IMR-90 (cell line): ENCODE data around the gene PTGR2. TPM values are rescaled to one million over a fixed set of nuclear protein-coding genes. Genes with fewer than 3 reads are reported as not detected.

Experiments
- ATAC-seq: fragments of 200-7000 bp; cut with Tn5 transposase; 2 replicates; pipeline ENCODE4 v1.9.1; 2020; ENCODE audit warnings: low read depth, mild to moderate bottlenecking, moderate library complexity
- BruUV-seq: library from RNA; stranded (reverse); fragments of 400-500 nt; replicated peaks from 2 replicates; lab custom pipeline; 2021; lab: Mats Ljungman, UMichigan
- CTCF ChIA-PET: fragments of 300-600 bp; formaldehyde crosslinking; extraction: SDS; loops from one replicate; lab custom pipeline; 2021; ENCODE audit warnings: antibody characterized with exemption; lab: Yijun Ruan, JAX
- POLR2A ChIA-PET: fragments of 300-600 bp; sonication (Branson Sonifier 250); formaldehyde crosslinking; loops from one replicate; lab custom pipeline; 2022; ENCODE audit warnings: antibody characterized with exemption; ENCODE audit not compliant: unreplicated experiment; lab: Charles Lee
- DNase-seq: peaks from one replicate; pipeline ENCODE4 v3.0.0; 2013
- H2AFZ ChIP-seq: replicated peaks from 2 replicates; pipeline ENCODE3; 2013; ENCODE audit warnings: low read length, mild to moderate bottlenecking; ENCODE audit not compliant: poor library complexity
- H2AK5ac ChIP-seq: 2 replicates; pipeline ENCODE4 v1.6.1; 2013; ENCODE audit warnings: low read depth, low read length, inconsistent platforms
- H2AK9ac ChIP-seq: replicated peaks from 2 replicates; pipeline ENCODE3; 2013; ENCODE audit warnings: mild to moderate bottlenecking, low read depth, low read length, moderate library complexity; ENCODE audit not compliant: poor library complexity
- H2BK120ac ChIP-seq: 2 replicates; pipeline ENCODE4 v1.6.1; 2013; ENCODE audit warnings: low read depth, low read length, inconsistent platforms
- H2BK15ac ChIP-seq: 3 replicates; pipeline ENCODE4 v1.6.1; 2013; ENCODE audit warnings: low read depth, low read length, inconsistent platforms
- H2BK20ac ChIP-seq: 2 replicates; pipeline ENCODE4 v1.6.1; 2013; ENCODE audit warnings: low read depth, mild to moderate bottlenecking, inconsistent platforms, low read length, moderate library complexity
- H2BK5ac ChIP-seq: 2 replicates; pipeline ENCODE4 v1.6.1; 2013; ENCODE audit warnings: mild to moderate bottlenecking, low read depth, low read length, inconsistent platforms; ENCODE audit not compliant: poor library complexity, severe bottlenecking
- H3K14ac ChIP-seq: replicated peaks from 2 replicates; pipeline ENCODE4 v1.6.1; 2013; ENCODE audit warnings: low read depth, low read length, inconsistent platforms
- H3K18ac ChIP-seq: 2 replicates; pipeline ENCODE4 v1.6.1; 2013; ENCODE audit warnings: low read depth, low read length, control low read depth
- H3K23ac ChIP-seq: 2 replicates; pipeline ENCODE4 v1.6.1; 2013; ENCODE audit warnings: low read depth, low read length, inconsistent platforms
- H3K27ac ChIP-seq: 2 replicates; pipeline ENCODE4 v1.5.1; 2013; ENCODE audit warnings: mild to moderate bottlenecking, control low read depth, low read length; ENCODE audit not compliant: insufficient read depth
- H3K27me3 ChIP-seq: 2 replicates; pipeline ENCODE4 v1.6.1; 2013; ENCODE audit warnings: low read length; ENCODE audit not compliant: control insufficient read depth, insufficient read depth
- H3K36me3 ChIP-seq: 2 replicates; pipeline ENCODE4 v1.6.1; 2013; ENCODE audit warnings: low read length, mixed read lengths; ENCODE audit not compliant: control insufficient read depth, insufficient read depth
- H3K4ac ChIP-seq: 2 replicates; pipeline ENCODE4 v1.6.1; 2013; ENCODE audit warnings: low read depth, low read length, inconsistent platforms
- H3K4me1 ChIP-seq: 2 replicates; pipeline ENCODE4 v1.6.1; 2013; ENCODE audit warnings: low read length, mixed read lengths; ENCODE audit not compliant: control insufficient read depth, insufficient read depth
- H3K4me2 ChIP-seq: 2 replicates; pipeline ENCODE4 v1.6.1; 2013; ENCODE audit warnings: low read depth, mild to moderate bottlenecking, control low read depth, low read length, moderate library complexity
- H3K4me3 ChIP-seq: 2 replicates; pipeline ENCODE4 v1.5.1; 2013; ENCODE audit warnings: low read depth, mild to moderate bottlenecking, control low read depth, low read length, moderate library complexity; ENCODE audit not compliant: insufficient read depth
- H3K56ac ChIP-seq: 2 replicates; pipeline ENCODE4 v1.6.1; 2013; ENCODE audit warnings: low read length, inconsistent platforms; ENCODE audit not compliant: insufficient read depth; ENCODE audit errors: extremely low read depth
- H3K79me1 ChIP-seq, 2 experiments: 2 replicates each; pipeline ENCODE4 v1.6.1; 2013; ENCODE audit warnings: low read length in 2 of 2, inconsistent platforms in 1 of 2, low read depth in 1 of 2
- H3K9ac ChIP-seq: 2 replicates; pipeline ENCODE4 v1.6.1; 2013; ENCODE audit warnings: low read depth, low read length, control low read depth
- H3K9me1 ChIP-seq: 2 replicates; pipeline ENCODE4 v1.6.1; 2013; ENCODE audit warnings: low read length, inconsistent platforms; ENCODE audit not compliant: insufficient read depth
- H3K9me3 ChIP-seq: 2 replicates; pipeline ENCODE4 v1.6.1; 2013; ENCODE audit warnings: low read length; ENCODE audit not compliant: control insufficient read depth, insufficient read depth
- H4K20me1 ChIP-seq: 2 replicates; pipeline ENCODE4 v1.6.1; 2013; ENCODE audit warnings: low read length, inconsistent platforms; ENCODE audit not compliant: insufficient read depth
- H4K5ac ChIP-seq: 2 replicates; pipeline ENCODE4 v1.6.1; 2013; ENCODE audit warnings: mild to moderate bottlenecking, low read depth, low read length, control low read depth
- H4K8ac ChIP-seq, 2 experiments: 2 replicates each; pipeline ENCODE4 v1.6.1; 2013; ENCODE audit warnings: low read depth in 2 of 2, low read length in 2 of 2, control low read depth in 1 of 2, inconsistent platforms in 1 of 2
- H4K91ac ChIP-seq: 2 replicates; pipeline ENCODE4 v1.6.1; 2013; ENCODE audit warnings: low read depth, low read length, inconsistent platforms; ENCODE audit not compliant: insufficient read depth
- CEBPB ChIP-seq: IDR thresholded peaks from 2 replicates; pipeline ENCODE4 v1.6.1; 2012; ENCODE audit warnings: low read depth, low read length, improper control_type of control experiment
- CHD1 ChIP-seq: IDR thresholded peaks from 2 replicates; pipeline ENCODE4 v1.6.1; 2012; ENCODE audit warnings: low read depth, low read length, improper control_type of control experiment
- NFE2L2 ChIP-seq: fragments of 150-350 bp; IDR thresholded peaks from 2 replicates; pipeline ENCODE4 v1.6.1; 2016; ENCODE audit warnings: low read depth, mild to moderate bottlenecking, low read length
- SMC3 ChIP-seq: fragments of 150-350 bp; IDR thresholded peaks from 2 replicates; pipeline ENCODE4 v1.6.1; 2016; ENCODE audit warnings: low read depth, mild to moderate bottlenecking, antibody characterized with exemption, low read length, moderate library complexity
- dilution Hi-C: fragments of 300-500 bp; cut with HindIII; formaldehyde crosslinking; loops from one replicate; pipeline ENCODE4 v1.14.3; 2018; ENCODE audit warnings: low sequenced_read_pairs; ENCODE audit not compliant: unreplicated experiment
- in situ Hi-C: fragments of 300-500 bp; cut with MboI; formaldehyde crosslinking; loops from 3 replicates; pipeline ENCODE4 v1.14.3; 2019; ENCODE audit warnings: low sequenced_read_pairs, inconsistent platforms, mixed read lengths
- intact Hi-C: fragments of 100-400 bp; cut with micrococcal nuclease; formaldehyde crosslinking; loops from 2 replicates; pipeline ENCODE4 v1.10.0; 2022
- polyA plus RNA-seq, 3 experiments: library from polyadenylated mRNA; depleted of rRNA; stranded (reverse); fragments of >200 nt; gene quantifications; 2 replicates each; pipeline ENCODE4 v1.2.3, GENCODE V29; 2012; ENCODE audit warnings: low replicate concordance in 1 of 3
- total RNA-seq: library from RNA; depleted of rRNA; stranded (reverse); fragments of >200 nt; gene quantifications from 2 replicates; pipeline ENCODE4 v1.2.3, GENCODE V29; 2012
- TF ChIP-seq, protein P1 (sequence below): fragments of 150-350 bp; IDR thresholded peaks from 2 replicates; pipeline ENCODE4 v1.6.1; 2017; ENCODE audit warnings: mild to moderate bottlenecking, antibody characterized with exemption, low read length, low read depth
- TF ChIP-seq, protein P2 (sequence below): conservative IDR thresholded peaks from 2 replicates; pipeline ENCODE4 v1.5.1; 2012; ENCODE audit warnings: mild to moderate bottlenecking, low read depth, low read length, improper control_type of control experiment

The PTGR2 gene
- total and polyA plus RNA-seq, 2 of the 4 experiments (the other 2 are of a cell fraction), result 1.3 to 3.2 TPM

DNA sequence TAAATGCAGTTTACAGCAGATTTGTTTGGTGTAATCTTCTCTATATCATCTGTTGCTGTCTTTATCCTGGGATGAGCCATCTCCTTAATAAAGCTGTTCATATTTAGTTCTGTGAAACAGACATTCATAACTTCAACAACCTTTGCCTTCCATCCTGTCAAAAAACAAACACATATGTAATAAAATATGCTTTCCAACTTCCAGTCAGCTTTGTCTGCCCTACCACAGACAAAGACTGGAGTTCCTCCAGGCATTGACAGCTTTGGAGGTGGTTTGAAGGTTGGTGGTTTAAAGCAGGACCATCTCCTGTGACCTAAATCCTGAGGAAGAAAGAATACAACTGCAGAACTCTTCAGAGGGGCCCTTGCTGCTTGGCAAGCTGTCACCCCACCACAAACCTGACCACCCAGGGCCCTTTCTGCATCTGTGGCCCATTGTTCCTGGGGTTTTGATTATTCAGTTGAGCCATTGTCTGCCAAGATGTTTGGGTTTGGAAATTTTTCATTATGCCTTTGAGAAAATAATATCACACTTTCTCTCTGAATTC is 28.2 kb upstream of the PTGR2 start:
- no peaks in the 10 kb centered on the region for H4K20me1 ChIP-seq
- H2AFZ ChIP-seq, result no peak overlapping the region
- H3K56ac ChIP-seq, result no peak overlapping the region
- H3K4me2 ChIP-seq, result no peak overlapping the region
- no peak overlapping the region for H3K18ac ChIP-seq
- H4K8ac ChIP-seq, result no peak overlapping the region
- H3K4ac ChIP-seq, result no peak overlapping the region
- no peak overlapping the region for H2BK5ac ChIP-seq
- in situ Hi-C loops (no loop called here), intact Hi-C loops (no loop called here), dilution Hi-C loops (no loop called here)
- no peaks in the 10 kb centered on the region for H3K4me1 ChIP-seq
- H3K36me3 ChIP-seq, result no peaks in the 10 kb centered on the region
- POLR2A ChIA-PET, result no interaction called here
- H3K9me3 ChIP-seq, result no peaks in the 10 kb centered on the region
- H2BK120ac ChIP-seq, result no peak overlapping the region
- no peaks in the 10 kb centered on the region for H3K79me1 ChIP-seq
- H2AK5ac ChIP-seq, result no peak overlapping the region
- no peak overlapping the region for H2BK20ac ChIP-seq
- no peak overlapping the region for H2AK9ac ChIP-seq
- DNase-seq (no peak), ATAC-seq (no peak)
- no peak overlapping the region for H3K9ac ChIP-seq
- H3K4me3 ChIP-seq, result no peak overlapping the region
- no peaks in the 10 kb centered on the region; the same call in 1 of the 2 replicates for H3K27me3 ChIP-seq
- H3K27ac ChIP-seq, result no peak overlapping the region
- CTCF ChIA-PET, result no interaction called here
- TF ChIP-seq CEBPB (no peak), CHD1 (no peak), NFE2L2 (no peak), SMC3 (no peak)
- TF ChIP-seq, protein P1, sequence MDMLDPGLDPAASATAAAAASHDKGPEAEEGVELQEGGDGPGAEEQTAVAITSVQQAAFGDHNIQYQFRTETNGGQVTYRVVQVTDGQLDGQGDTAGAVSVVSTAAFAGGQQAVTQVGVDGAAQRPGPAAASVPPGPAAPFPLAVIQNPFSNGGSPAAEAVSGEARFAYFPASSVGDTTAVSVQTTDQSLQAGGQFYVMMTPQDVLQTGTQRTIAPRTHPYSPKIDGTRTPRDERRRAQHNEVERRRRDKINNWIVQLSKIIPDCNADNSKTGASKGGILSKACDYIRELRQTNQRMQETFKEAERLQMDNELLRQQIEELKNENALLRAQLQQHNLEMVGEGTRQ, result no peak
- TF ChIP-seq, protein P2, sequence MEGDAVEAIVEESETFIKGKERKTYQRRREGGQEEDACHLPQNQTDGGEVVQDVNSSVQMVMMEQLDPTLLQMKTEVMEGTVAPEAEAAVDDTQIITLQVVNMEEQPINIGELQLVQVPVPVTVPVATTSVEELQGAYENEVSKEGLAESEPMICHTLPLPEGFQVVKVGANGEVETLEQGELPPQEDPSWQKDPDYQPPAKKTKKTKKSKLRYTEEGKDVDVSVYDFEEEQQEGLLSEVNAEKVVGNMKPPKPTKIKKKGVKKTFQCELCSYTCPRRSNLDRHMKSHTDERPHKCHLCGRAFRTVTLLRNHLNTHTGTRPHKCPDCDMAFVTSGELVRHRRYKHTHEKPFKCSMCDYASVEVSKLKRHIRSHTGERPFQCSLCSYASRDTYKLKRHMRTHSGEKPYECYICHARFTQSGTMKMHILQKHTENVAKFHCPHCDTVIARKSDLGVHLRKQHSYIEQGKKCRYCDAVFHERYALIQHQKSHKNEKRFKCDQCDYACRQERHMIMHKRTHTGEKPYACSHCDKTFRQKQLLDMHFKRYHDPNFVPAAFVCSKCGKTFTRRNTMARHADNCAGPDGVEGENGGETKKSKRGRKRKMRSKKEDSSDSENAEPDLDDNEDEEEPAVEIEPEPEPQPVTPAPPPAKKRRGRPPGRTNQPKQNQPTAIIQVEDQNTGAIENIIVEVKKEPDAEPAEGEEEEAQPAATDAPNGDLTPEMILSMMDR, result no peak
- H3K23ac ChIP-seq, result no peak overlapping the region
- BruUV-seq, result no TSS peak
- no peak overlapping the region for H2BK15ac ChIP-seq
- H4K91ac ChIP-seq, result no peak overlapping the region
- H4K5ac ChIP-seq, result no peak overlapping the region
- no peaks in the 10 kb centered on the region; the same call in 1 of the 2 replicates for H3K9me1 ChIP-seq
- no peak overlapping the region for H3K14ac ChIP-seq
